SK-N-SH (cell line): ENCODE results near the gene PROSER3. TPM values are rescaled to one million over a fixed set of nuclear protein-coding genes. Genes with fewer than 3 reads are reported as not detected.

Experiments used
- CTCF ChIA-PET: fragments of 300-600, 350-600 bp; formaldehyde crosslinking; extraction: SDS; loops from one replicate; lab custom pipeline; 2021; lab: Yijun Ruan, JAX
- POLR2A ChIA-PET: fragments of 350-600 bp; sonication (Branson Sonifier 250); formaldehyde crosslinking; extraction: SDS; loops from one replicate; lab custom pipeline; 2020; ENCODE audit warnings: antibody characterized with exemption, inconsistent platforms; lab: Yijun Ruan, JAX
- DNase-seq: peaks from one replicate; pipeline ENCODE4 v3.0.0; 2012
- H2AFZ ChIP-seq: fragments of 200-600 bp; sonication (generic); 2 replicates; pipeline ENCODE4 v1.8.1; 2016; ENCODE audit warnings: antibody characterized with exemption, mild to moderate bottlenecking, low read depth
- H3F3A ChIP-seq: fragments of 200-600 bp; sonication (generic); replicated peaks from 2 replicates; pipeline ENCODE3; 2016; ENCODE audit warnings: antibody characterized with exemption, mild to moderate bottlenecking; ENCODE audit not compliant: insufficient read depth
- H3K27ac ChIP-seq, 2 experiments: fragments of 200-500 bp in 1 of 2; fragments of 200-600 bp in 1 of 2; sonication (Bioruptor generic) in 1 of 2; sonication (generic), shearing (Covaris generic) in 1 of 2; 2 replicates each; pipeline versions ENCODE4 v1.5.1 to v1.6.1; 2014 to 2016; ENCODE audit warnings: low read depth in 2 of 2, inconsistent platforms in 1 of 2, low read length in 1 of 2, mild to moderate bottlenecking in 1 of 2, mixed read lengths in 1 of 2
- H3K27me3 ChIP-seq: fragments of 200-600 bp; sonication (generic), shearing (Covaris generic); 2 replicates; pipeline ENCODE4 v1.6.1; 2016; ENCODE audit warnings: mixed run types; ENCODE audit not compliant: insufficient read depth
- H3K36me3 ChIP-seq, 2 experiments: fragments of 200-500 bp in 1 of 2; fragments of 200-600 bp in 1 of 2; sonication (Bioruptor generic) in 1 of 2; sonication (generic) in 1 of 2; replicated peaks in 1 of 2; 2 replicates each; pipeline versions ENCODE3 to v1.5.1; 2014 to 2016; ENCODE audit warnings: low read length in 1 of 2, mild to moderate bottlenecking in 1 of 2; ENCODE audit not compliant: insufficient read depth in 2 of 2, control insufficient read depth in 1 of 2
- H3K4me1 ChIP-seq, 2 experiments: fragments of 200-500 bp in 1 of 2; fragments of 200-600 bp in 1 of 2; sonication (Bioruptor generic) in 1 of 2; sonication (generic), shearing (Covaris generic) in 1 of 2; 2 replicates each; pipeline versions ENCODE4 v1.5.1 to v1.6.1; 2014 to 2016; ENCODE audit warnings: low read depth in 1 of 2, low read length in 1 of 2, mixed run types in 1 of 2; ENCODE audit not compliant: insufficient read depth in 2 of 2, control insufficient read depth in 1 of 2
- H3K4me2 ChIP-seq: fragments of 200-600 bp; sonication (generic), shearing (Covaris generic); 2 replicates; pipeline ENCODE4 v1.6.1; 2017; ENCODE audit warnings: mixed run types
- H3K4me3 ChIP-seq, 2 experiments: fragments of 200-500 bp in 1 of 2; fragments of 200-600 bp in 1 of 2; sonication (Bioruptor generic) in 1 of 2; sonication (generic), shearing (Covaris generic) in 1 of 2; 2 replicates each; pipeline versions ENCODE4 v1.5.1 to v1.8.1; 2014 to 2016; ENCODE audit warnings: low read depth in 2 of 2, inconsistent platforms in 1 of 2, low read length in 1 of 2, mild to moderate bottlenecking in 1 of 2, mixed read lengths in 1 of 2, moderate library complexity in 1 of 2
- H3K79me2 ChIP-seq: fragments of 200-600 bp; sonication (generic); 2 replicates; pipeline ENCODE4 v1.8.1; 2017; ENCODE audit warnings: mild to moderate bottlenecking; ENCODE audit not compliant: insufficient read depth
- H3K9ac ChIP-seq: fragments of 200-600 bp; sonication (generic); 2 replicates; pipeline ENCODE4 v1.6.1; 2017; ENCODE audit warnings: mixed run types
- H3K9me2 ChIP-seq: fragments of 200-600 bp; sonication (generic); 2 replicates; pipeline ENCODE4 v1.6.1; 2017; ENCODE audit warnings: mixed run types
- H3K9me3 ChIP-seq: fragments of 200-600 bp; sonication (generic); 2 replicates; pipeline ENCODE4 v1.6.1; 2017; ENCODE audit warnings: mixed run types, mild to moderate bottlenecking, moderate library complexity
- H4K20me1 ChIP-seq: fragments of 200-600 bp; sonication (generic); 2 replicates; pipeline ENCODE4 v1.6.1; 2017; ENCODE audit warnings: mild to moderate bottlenecking, mixed run types; ENCODE audit not compliant: insufficient read depth
- CHD2 ChIP-seq: fragments of 150-350 bp; IDR thresholded peaks from 2 replicates; pipeline ENCODE4 v1.6.1; 2018; ENCODE audit warnings: low read length; ENCODE audit not compliant: partially characterized antibody
- ELF1 ChIP-seq: IDR thresholded peaks from 2 replicates; pipeline ENCODE4 v1.4.0; 2012
- FOXJ3 ChIP-seq: sonication (generic); formaldehyde crosslinking; IDR thresholded peaks from 2 replicates; pipeline ENCODE4 v1.5.1; 2020; ENCODE audit warnings: mild to moderate bottlenecking, missing genetic modification reagents
- FOXM1 ChIP-seq: IDR thresholded peaks from 2 replicates; pipeline ENCODE4 v1.4.0; 2012; ENCODE audit warnings: low read depth, mild to moderate bottlenecking
- JUND ChIP-seq: IDR thresholded peaks from 2 replicates; pipeline ENCODE4 v1.4.0; 2012
- MXI1 ChIP-seq: IDR thresholded peaks from 2 replicates; pipeline ENCODE4 v1.6.1; 2012; ENCODE audit warnings: mild to moderate bottlenecking, low read depth, low read length, improper control_type of control experiment
- POLR2AphosphoS5 ChIP-seq: IDR thresholded peaks from 2 replicates; pipeline ENCODE4 v1.6.1; 2012; ENCODE audit warnings: low read depth, low read length
- RAD21 ChIP-seq: IDR thresholded peaks from 2 replicates; pipeline ENCODE4 v1.6.1; 2012; ENCODE audit warnings: mild to moderate bottlenecking, low read length
- RXRA ChIP-seq: IDR thresholded peaks from 2 replicates; pipeline ENCODE4 v1.4.0; 2012; ENCODE audit warnings: low read depth, mild to moderate bottlenecking, borderline replicate concordance
- SIN3A ChIP-seq: IDR thresholded peaks from 2 replicates; pipeline ENCODE4 v1.6.1; 2012; ENCODE audit warnings: low read depth, mild to moderate bottlenecking, low read length, moderate library complexity, borderline replicate concordance
- SMC3 ChIP-seq: IDR thresholded peaks from 2 replicates; pipeline ENCODE4 v1.6.1; 2012; ENCODE audit warnings: low read depth, low read length, improper control_type of control experiment
- TCF12 ChIP-seq: IDR thresholded peaks from 2 replicates; pipeline ENCODE4 v1.4.0; 2012
- TEAD4 ChIP-seq: IDR thresholded peaks from 2 replicates; pipeline ENCODE4 v1.4.0; 2012; ENCODE audit warnings: mild to moderate bottlenecking, borderline replicate concordance; ENCODE audit not compliant: insufficient read depth
- YY1 ChIP-seq: IDR thresholded peaks from 2 replicates; pipeline ENCODE4 v1.4.0; 2012; ENCODE audit warnings: low read depth, mild to moderate bottlenecking
- WGBS: methylation state at CpG from one replicate; pipeline ENCODE4 v1.1.6; 2017; ENCODE audit warnings: low lambda C conversion rate; 5-methylcytosine and 5-hydroxymethylcytosine counted together
- polyA plus RNA-seq, 3 experiments: library from polyadenylated mRNA; depleted of rRNA; stranded (reverse); fragments of >200 nt; gene quantifications; 2 replicates each; pipeline ENCODE4 v1.2.3, GENCODE V29; 2012
- TF ChIP-seq, protein P1 (sequence below): IDR thresholded peaks from 2 replicates; pipeline ENCODE4 v1.4.0; 2012; ENCODE audit warnings: low read depth, borderline replicate concordance
- TF ChIP-seq, protein P2 (sequence below): IDR thresholded peaks from 2 replicates; pipeline ENCODE4 v1.4.0; 2012; ENCODE audit warnings: low read depth
- TF ChIP-seq, protein P3 (sequence below): IDR thresholded peaks from 2 replicates; pipeline ENCODE4 v1.4.0; 2012; ENCODE audit warnings: low read depth, borderline replicate concordance
- TF ChIP-seq, protein P4 (sequence below): fragments of 150-350 bp; IDR thresholded peaks from 2 replicates; pipeline ENCODE4 v1.6.1; 2016; ENCODE audit warnings: mild to moderate bottlenecking, low read depth, low read length
- TF ChIP-seq, protein P5 (sequence below): fragments of 200-600 bp; sonication (generic); IDR thresholded peaks from 2 replicates; pipeline ENCODE4 v1.6.1; 2017; ENCODE audit warnings: antibody characterized with exemption, mild to moderate bottlenecking, moderate library complexity

Gene PROSER3
- polyA plus RNA-seq, 1 of the 3 experiments (the other 2 are of a cell fraction) = 12.5 TPM

DNA sequence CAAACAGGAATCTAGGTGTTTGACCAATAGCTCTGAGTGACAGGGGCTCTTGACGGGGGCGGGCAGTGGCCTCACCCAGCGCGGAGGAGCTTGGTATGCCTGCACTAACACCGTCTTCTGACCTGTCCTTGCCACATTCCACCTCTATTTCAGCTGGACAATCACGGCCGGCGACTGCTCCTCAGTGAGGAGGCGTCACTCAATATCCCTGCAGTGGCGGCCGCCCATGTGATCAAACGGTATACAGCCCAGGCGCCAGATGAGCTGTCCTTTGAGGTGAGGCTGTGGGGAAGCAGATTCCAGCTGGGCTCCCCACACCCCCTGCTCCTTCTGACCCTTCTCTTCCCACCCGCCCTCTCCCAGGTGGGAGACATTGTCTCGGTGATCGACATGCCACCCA, 22.1 kb downstream of the PROSER3 start:
- H3K27me3 ChIP-seq = no peaks in the 10 kb centered on the region
- H3F3A ChIP-seq = no peaks in the 10 kb centered on the region
- no peak overlapping the region for H3K27ac ChIP-seq
- ChIA-PET POLR2A (no interaction called here), CTCF (interaction anchor here (0.6 kb wide), 1 partner anchor 11 kb away, joined by 4 read pairs; no protein-coding TSS in a partner anchor)
- no peaks in the 10 kb centered on the region for H3K9me3 ChIP-seq
- no peak for DNase-seq
- TF ChIP-seq JUND (no peak), SMC3 (no peak), RAD21 (no peak), YY1 (no peak), TCF12 (no peak), SIN3A (no peak), FOXM1 (no peak), POLR2AphosphoS5 (no peak), TEAD4 (no peak), RXRA (no peak), MXI1 (no peak), ELF1 (no peak), FOXJ3 (no peak), CHD2 (no peak)
- TF ChIP-seq, protein P1, sequence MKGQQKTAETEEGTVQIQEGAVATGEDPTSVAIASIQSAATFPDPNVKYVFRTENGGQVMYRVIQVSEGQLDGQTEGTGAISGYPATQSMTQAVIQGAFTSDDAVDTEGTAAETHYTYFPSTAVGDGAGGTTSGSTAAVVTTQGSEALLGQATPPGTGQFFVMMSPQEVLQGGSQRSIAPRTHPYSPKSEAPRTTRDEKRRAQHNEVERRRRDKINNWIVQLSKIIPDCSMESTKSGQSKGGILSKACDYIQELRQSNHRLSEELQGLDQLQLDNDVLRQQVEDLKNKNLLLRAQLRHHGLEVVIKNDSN = no peak
- TF ChIP-seq, protein P2, sequence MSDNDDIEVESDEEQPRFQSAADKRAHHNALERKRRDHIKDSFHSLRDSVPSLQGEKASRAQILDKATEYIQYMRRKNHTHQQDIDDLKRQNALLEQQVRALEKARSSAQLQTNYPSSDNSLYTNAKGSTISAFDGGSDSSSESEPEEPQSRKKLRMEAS = no peak
- TF ChIP-seq, protein P3, sequence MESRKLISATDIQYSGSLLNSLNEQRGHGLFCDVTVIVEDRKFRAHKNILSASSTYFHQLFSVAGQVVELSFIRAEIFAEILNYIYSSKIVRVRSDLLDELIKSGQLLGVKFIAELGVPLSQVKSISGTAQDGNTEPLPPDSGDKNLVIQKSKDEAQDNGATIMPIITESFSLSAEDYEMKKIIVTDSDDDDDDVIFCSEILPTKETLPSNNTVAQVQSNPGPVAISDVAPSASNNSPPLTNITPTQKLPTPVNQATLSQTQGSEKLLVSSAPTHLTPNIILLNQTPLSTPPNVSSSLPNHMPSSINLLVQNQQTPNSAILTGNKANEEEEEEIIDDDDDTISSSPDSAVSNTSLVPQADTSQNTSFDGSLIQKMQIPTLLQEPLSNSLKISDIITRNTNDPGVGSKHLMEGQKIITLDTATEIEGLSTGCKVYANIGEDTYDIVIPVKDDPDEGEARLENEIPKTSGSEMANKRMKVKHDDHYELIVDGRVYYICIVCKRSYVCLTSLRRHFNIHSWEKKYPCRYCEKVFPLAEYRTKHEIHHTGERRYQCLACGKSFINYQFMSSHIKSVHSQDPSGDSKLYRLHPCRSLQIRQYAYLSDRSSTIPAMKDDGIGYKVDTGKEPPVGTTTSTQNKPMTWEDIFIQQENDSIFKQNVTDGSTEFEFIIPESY = no peak
- TF ChIP-seq, protein P4, sequence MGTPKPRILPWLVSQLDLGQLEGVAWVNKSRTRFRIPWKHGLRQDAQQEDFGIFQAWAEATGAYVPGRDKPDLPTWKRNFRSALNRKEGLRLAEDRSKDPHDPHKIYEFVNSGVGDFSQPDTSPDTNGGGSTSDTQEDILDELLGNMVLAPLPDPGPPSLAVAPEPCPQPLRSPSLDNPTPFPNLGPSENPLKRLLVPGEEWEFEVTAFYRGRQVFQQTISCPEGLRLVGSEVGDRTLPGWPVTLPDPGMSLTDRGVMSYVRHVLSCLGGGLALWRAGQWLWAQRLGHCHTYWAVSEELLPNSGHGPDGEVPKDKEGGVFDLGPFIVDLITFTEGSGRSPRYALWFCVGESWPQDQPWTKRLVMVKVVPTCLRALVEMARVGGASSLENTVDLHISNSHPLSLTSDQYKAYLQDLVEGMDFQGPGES = no peak
- TF ChIP-seq, protein P5, sequence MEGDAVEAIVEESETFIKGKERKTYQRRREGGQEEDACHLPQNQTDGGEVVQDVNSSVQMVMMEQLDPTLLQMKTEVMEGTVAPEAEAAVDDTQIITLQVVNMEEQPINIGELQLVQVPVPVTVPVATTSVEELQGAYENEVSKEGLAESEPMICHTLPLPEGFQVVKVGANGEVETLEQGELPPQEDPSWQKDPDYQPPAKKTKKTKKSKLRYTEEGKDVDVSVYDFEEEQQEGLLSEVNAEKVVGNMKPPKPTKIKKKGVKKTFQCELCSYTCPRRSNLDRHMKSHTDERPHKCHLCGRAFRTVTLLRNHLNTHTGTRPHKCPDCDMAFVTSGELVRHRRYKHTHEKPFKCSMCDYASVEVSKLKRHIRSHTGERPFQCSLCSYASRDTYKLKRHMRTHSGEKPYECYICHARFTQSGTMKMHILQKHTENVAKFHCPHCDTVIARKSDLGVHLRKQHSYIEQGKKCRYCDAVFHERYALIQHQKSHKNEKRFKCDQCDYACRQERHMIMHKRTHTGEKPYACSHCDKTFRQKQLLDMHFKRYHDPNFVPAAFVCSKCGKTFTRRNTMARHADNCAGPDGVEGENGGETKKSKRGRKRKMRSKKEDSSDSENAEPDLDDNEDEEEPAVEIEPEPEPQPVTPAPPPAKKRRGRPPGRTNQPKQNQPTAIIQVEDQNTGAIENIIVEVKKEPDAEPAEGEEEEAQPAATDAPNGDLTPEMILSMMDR = no peak
- no peak overlapping the region for H3K4me3 ChIP-seq
- no peak overlapping the region for H2AFZ ChIP-seq
- no peak overlapping the region for H3K4me2 ChIP-seq
- no peaks in the 10 kb centered on the region for H3K9me2 ChIP-seq
- peaks cover 13% of the 10 kb centered on the region; the same call in 1 of the 2 replicates for H3K79me2 ChIP-seq
- peaks cover 0 to 9% of the 10 kb centered on the region in 2 experiments; a peak in 2 of 4 replicates for H3K4me1 ChIP-seq
- H3K36me3 ChIP-seq = peaks cover 0 to 6% of the 10 kb centered on the region in 2 experiments
- no peak overlapping the region for H3K9ac ChIP-seq
- no peaks in the 10 kb centered on the region for H4K20me1 ChIP-seq
- WGBS = 97% methylated on average over 14 of the region's 16 CpGs
